Activated CD4-positive, alpha-beta T cell treated with anti-CD3 and anti-CD28 coated beads, Interleukin-2, amount 50 U/mL, for 24 hours (primary cell): ENCODE results near the gene GPAM.
"Not testable (repeated sequence)": the region's sequence is repeated elsewhere in the genome, so short reads cannot be mapped to it uniquely, and the experiment has no call there.

Experiments used
- DNase-seq, 2 donors: peaks; one replicate each; pipeline ENCODE4 v3.0.0-alpha.2; 2020; ENCODE audit warnings: low read depth in 1 of 2, low spot score in 1 of 2

The GPAM gene, protein sequence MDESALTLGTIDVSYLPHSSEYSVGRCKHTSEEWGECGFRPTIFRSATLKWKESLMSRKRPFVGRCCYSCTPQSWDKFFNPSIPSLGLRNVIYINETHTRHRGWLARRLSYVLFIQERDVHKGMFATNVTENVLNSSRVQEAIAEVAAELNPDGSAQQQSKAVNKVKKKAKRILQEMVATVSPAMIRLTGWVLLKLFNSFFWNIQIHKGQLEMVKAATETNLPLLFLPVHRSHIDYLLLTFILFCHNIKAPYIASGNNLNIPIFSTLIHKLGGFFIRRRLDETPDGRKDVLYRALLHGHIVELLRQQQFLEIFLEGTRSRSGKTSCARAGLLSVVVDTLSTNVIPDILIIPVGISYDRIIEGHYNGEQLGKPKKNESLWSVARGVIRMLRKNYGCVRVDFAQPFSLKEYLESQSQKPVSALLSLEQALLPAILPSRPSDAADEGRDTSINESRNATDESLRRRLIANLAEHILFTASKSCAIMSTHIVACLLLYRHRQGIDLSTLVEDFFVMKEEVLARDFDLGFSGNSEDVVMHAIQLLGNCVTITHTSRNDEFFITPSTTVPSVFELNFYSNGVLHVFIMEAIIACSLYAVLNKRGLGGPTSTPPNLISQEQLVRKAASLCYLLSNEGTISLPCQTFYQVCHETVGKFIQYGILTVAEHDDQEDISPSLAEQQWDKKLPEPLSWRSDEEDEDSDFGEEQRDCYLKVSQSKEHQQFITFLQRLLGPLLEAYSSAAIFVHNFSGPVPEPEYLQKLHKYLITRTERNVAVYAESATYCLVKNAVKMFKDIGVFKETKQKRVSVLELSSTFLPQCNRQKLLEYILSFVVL

GRCh38 chr10:112183329-112184051, at the start of gene GPAM:
Gene GPAM, minus strand, starts transcription at chr10:112183765. Its CDS starts 1,981 bp downstream, at chr10:112181784.
- DNase-seq: peak; percentile 95 to 100

DNA sequence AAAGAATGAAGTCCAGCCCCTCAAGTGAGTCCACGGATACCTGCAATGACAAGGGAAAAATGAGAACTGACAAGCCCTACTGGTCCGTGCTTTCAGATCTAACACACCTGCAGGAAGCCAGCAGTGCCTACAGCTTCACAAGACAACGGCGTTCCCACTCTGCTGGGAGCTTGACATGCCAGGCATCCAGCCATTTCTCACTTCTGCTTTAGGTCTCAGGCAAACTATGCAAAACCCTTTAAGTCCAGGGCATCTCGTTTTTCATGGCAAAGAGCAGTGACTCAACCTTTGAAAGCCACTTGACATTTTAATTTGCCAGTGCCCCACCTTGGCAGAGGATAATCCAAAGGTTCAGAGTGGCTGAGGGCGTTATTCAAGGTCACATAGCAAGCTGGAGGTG, 49.1 kb upstream of the GPAM start:
- no peak for DNase-seq

- DNase-seq: no peak
Observed at GRCh38 chr10:112231602-112232400, 48.2 kb upstream of the GPAM start.

- DNase-seq: no peak
Observed at GRCh38 chr10:112230325-112230988, 46.9 kb upstream of the GPAM start.

DNA sequence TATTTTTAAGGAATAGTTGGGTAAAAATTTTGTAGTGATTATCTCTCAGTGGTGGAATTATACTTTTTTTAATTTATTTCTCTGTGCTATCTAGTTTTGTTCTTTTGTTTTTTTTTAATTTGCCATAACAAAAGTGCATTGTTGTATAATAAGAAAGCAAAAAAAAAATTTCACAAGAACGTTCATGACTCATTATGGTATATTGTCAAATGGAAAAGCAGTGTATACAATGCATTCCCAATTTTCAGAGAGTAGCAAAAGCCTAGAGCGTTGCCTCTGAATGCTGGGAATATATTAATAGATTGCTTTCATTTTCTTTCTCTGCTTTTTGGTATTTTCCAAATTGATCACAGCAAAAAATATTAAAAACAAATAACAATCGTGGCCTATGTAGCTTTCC, 46.3 kb upstream of the GPAM start:
- DNase-seq: no peak

DNA sequence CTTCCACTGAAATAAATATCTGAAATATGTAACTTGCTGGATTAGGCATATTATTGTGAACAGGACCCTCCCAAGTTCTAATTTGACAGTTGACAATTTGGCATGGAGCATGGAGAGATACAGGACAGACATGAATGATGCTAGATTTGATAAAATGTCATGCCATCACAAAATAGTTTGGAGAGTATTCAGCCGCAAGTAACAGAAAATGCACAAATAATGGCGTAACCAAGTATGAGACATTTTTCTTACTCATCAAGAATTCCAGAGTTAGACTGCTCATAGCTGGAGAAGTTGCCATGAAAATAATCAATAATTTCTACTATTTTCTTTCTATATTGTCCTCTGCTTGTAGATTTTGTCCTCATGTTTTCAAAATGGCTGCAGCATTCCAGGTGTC, 45.5 kb upstream of the GPAM start:
- no peak for DNase-seq

- not testable (repeated sequence) for DNase-seq
Observed at GRCh38 chr10:112228366-112229088, 45.0 kb upstream of the GPAM start.

DNA sequence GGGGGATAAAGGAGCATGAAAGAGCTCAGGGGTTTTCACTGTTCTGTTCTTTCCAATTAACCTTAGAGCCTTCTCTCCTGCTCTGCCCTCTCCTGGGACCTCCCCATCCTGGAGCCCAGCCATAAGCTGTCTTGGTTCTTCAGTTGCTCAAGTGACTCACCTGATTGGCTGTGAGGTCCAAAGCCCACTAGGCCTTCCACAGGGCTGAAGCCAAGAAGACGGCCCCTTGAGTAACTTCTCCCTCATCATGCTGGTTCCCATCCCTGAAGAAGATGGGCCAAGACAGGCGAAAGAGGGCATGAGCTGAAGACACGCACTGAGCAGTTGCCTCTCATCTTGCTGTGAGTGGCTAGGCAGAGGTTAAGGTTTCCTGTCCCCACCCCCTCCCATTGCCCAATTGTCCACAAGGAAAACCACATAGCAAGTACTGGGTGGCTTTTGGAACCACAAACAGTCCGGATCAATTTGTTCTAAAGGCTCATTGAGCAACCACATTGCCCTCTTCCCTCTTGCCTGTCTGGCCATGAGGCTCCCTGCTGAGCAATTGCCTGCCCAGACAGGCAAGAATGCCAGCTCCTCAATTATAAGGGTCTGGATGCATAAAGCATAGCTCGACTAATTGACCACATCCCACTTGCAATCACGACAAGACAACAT, 43.9 kb upstream of the GPAM start:
- DNase-seq: no peak

GRCh38 chr10:112226439-112227248, 43.1 kb upstream of the GPAM start:
- DNase-seq: no peak

DNA sequence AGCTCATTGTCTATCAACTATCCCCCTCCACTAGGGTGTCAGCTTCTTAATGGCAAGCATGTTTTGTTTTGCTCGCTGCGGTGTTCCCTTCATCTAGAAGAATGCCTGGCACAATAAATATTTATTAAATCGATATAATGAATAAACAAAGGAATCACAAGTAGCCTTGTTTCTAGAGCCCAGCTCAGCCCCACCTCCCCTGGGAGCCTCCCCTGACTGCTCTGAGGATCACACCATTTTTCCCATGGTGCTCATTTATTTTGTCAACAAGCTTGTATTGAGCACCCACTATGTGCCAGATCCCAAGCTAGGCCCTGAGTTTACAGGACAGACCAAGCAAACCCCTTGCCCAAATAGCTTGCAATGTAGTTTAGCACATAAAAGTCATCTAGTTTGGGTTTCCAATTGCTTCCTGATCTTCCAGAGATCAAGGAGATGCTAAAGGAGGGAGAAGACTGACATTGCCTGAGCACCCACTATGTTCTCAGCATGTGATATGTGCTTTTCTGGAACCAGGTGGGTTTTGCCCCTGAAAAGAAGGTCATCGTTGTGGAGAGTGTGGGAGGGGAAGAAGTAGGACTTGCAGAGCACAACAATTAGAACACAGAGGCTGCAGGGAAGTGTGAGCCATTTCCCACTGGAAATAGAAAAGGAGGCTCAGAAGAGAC, 42.3 kb upstream of the GPAM start:
- DNase-seq: no peak

- no peak for DNase-seq
Observed at GRCh38 chr10:112224933-112225529, 41.5 kb upstream of the GPAM start.

- no peak for DNase-seq
Observed at GRCh38 chr10:112223725-112224124, 40.2 kb upstream of the GPAM start.

GRCh38 chr10:112222799-112223198, 39.2 kb upstream of the GPAM start:
- no peak for DNase-seq

- no peak for DNase-seq
Observed at GRCh38 chr10:112221545-112221944, 38.0 kb upstream of the GPAM start.

- no peak for DNase-seq
Observed at GRCh38 chr10:112218960-112219359, 35.4 kb upstream of the GPAM start.

- no peak for DNase-seq
Observed at GRCh38 chr10:112218036-112218390, 34.4 kb upstream of the GPAM start.

GRCh38 chr10:112217386-112218035, 33.9 kb upstream of the GPAM start:
- DNase-seq: no peak
